ENCODE data around the gene PTPN14.

PTPN14 gene

GRCh38 chr1:214416858-214417257 lies 134.5 kb downstream of the PTPN14 start:
- TF ChIP-seq CTCF (IDR thresholded peaks at IDR 0.05) (no peak), ZFX (IDR thresholded peaks at IDR 0.05; ENCODE audit: borderline replicate concordance) (no peak)
- no peak overlapping the region for H3K27ac ChIP-seq

- TF ChIP-seq CTCF (IDR thresholded peaks at IDR 0.05) (no peak), ZFX (IDR thresholded peaks at IDR 0.05; ENCODE audit: borderline replicate concordance) (no peak)
Measured at GRCh38 chr1:214416417-214416816, 135.0 kb downstream of the PTPN14 start.

GRCh38 chr1:214415131-214415530 lies 136.3 kb downstream of the PTPN14 start:
- TF ChIP-seq ZFX (IDR thresholded peaks at IDR 0.05; ENCODE audit: borderline replicate concordance), result no peak
- no peak for TF ChIP-seq CTCF (IDR thresholded peaks at IDR 0.05)
- no peak overlapping the region for H3K27ac ChIP-seq

More at GRCh38 chr1:214416417-214416816, 135.0 kb downstream of the PTPN14 start:
- no peak overlapping the region for H3K27ac ChIP-seq

- TF ChIP-seq ZFX (IDR thresholded peaks at IDR 0.05; ENCODE audit: borderline replicate concordance), result no peak
- TF ChIP-seq CTCF (IDR thresholded peaks at IDR 0.05), result no peak
- no peak overlapping the region for H3K27ac ChIP-seq
Measured at GRCh38 chr1:214414691-214415090, 136.7 kb downstream of the PTPN14 start.

GRCh38 chr1:214413315-214413714 lies 138.1 kb downstream of the PTPN14 start:
- TF ChIP-seq ZFX (IDR thresholded peaks at IDR 0.05; ENCODE audit: borderline replicate concordance) (no peak), CTCF (IDR thresholded peaks at IDR 0.05) (no peak)
- no peak overlapping the region for H3K27ac ChIP-seq

- no peak for TF ChIP-seq ZFX (IDR thresholded peaks at IDR 0.05; ENCODE audit: borderline replicate concordance)
- no peak for TF ChIP-seq CTCF (IDR thresholded peaks at IDR 0.05)
- no peak overlapping the region for H3K27ac ChIP-seq
Measured at GRCh38 chr1:214404571-214405213, 146.7 kb downstream of the PTPN14 start.

- H3K27ac ChIP-seq, result no peak overlapping the region
- no peak for TF ChIP-seq CTCF (IDR thresholded peaks at IDR 0.05)
- TF ChIP-seq ZFX (IDR thresholded peaks at IDR 0.05; ENCODE audit: borderline replicate concordance), result no peak
Measured at GRCh38 chr1:214404154-214404553, 147.2 kb downstream of the PTPN14 start.

Measured in 22Rv1 (cell line).